ENCODE data around the gene MOB3B.
A peak's percentile ranks its signal among the peaks of the same experiment; 100 is the strongest.

The MOB3B gene

GRCh38 chr9:27329291-27329690, 200.3 kb downstream of the MOB3B start:
- no peak for DNase-seq

- no peak for DNase-seq
These were observed 201.1 kb downstream of the MOB3B start for GRCh38 chr9:27328483-27328882.

GRCh38 chr9:27311184-27311583, 218.4 kb downstream of the MOB3B start:
- no peak for DNase-seq

- DNase-seq = no peak
These were observed 219.0 kb downstream of the MOB3B start for GRCh38 chr9:27310582-27310981.

GRCh38 chr9:27308691-27309390, 220.8 kb downstream of the MOB3B start:
- DNase-seq = no peak

GRCh38 chr9:27304521-27304920, 225.1 kb downstream of the MOB3B start:
- DNase-seq = no peak

- no peak for DNase-seq
These were observed 226.4 kb downstream of the MOB3B start for GRCh38 chr9:27303219-27303618.

- no peak for DNase-seq
These were observed 232.6 kb downstream of the MOB3B start, which contains the start of gene EQTN for GRCh38 chr9:27297050-27297449. EQTN (minus strand) TSS chr9:27297150; CDS start chr9:27297055, 95 bp downstream.

GRCh38 chr9:27293996-27294395, 235.6 kb downstream of the MOB3B start:
- no peak for DNase-seq

- DNase-seq = peak; percentile 63
These were observed 236.8 kb downstream of the MOB3B start for GRCh38 chr9:27292659-27293405.

- DNase-seq = no peak
These were observed 238.3 kb downstream of the MOB3B start for GRCh38 chr9:27291292-27291691.

GRCh38 chr9:27282269-27282668, 247.3 kb downstream of the MOB3B start:
- no peak for DNase-seq

GRCh38 chr9:27280860-27281259, 248.8 kb downstream of the MOB3B start:
- no peak for DNase-seq

- DNase-seq = no peak
These were observed 249.4 kb downstream of the MOB3B start for GRCh38 chr9:27280249-27280648.

GRCh38 chr9:27279611-27280010, 250.0 kb downstream of the MOB3B start:
- DNase-seq = no peak

GRCh38 chr9:27278374-27278773, 251.2 kb downstream of the MOB3B start:
- DNase-seq = no peak

- peak; percentile 61 for DNase-seq
These were observed 253.2 kb downstream of the MOB3B start for GRCh38 chr9:27276193-27277030.
